ENCODE results near the gene NES.

NES gene

DNA sequence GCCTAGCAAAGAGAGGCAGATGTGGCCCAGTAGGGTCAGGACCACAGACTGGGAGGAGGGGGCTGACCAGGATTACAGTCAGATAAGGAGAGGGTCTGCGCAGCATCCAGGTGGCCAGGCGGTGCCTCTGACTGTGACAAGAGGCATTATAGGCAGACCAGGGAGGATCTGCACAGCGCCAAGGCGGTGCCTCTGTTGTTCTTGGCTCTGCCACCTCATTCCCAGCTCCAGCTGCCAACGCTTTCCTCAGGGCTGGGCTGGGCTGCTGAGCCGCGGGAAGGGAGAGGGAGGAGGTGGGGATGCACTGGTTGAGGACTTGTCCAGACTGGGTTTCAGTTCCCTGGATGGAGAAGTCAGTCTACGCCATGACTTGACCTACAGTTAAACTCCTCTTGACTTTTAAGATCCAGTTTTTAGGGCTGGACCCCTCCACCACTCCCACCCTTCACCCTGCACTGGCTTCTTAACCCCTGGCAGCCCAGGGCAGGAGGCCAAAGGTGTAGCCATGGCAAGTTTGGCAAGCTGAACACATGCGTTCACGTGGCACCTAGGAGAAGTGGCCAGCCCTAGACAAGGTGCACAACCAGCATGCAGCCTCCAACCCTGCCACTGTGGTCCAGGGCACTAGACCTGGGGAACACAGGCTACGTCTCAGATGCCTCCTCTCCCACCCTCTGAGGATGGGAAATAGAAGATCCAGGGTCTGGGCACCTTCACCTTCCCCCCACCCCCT, 32.7 kb upstream of the NES start:
- no peak overlapping the region for H3K9ac ChIP-seq (ENCODE audit: low read depth, low read length)
- H3K9me3 ChIP-seq (replicated peaks; ENCODE audit: low read length): no peaks in the 10 kb centered on the region
- H3K4me1 ChIP-seq (ENCODE audit: control insufficient read depth, insufficient read depth, low read length): peaks cover 40% of the 10 kb centered on the region
- no peaks in the 10 kb centered on the region for H3K36me3 ChIP-seq (ENCODE audit: insufficient read depth, low read length)
- H3K27me3 ChIP-seq (ENCODE audit: control insufficient read depth, insufficient read depth, low read length): peaks cover 14% of the 10 kb centered on the region
- H3K4me3 ChIP-seq (ENCODE audit: low read length): no peak overlapping the region
- H3K4me2 ChIP-seq (ENCODE audit: low read length): peak overlapping the region; percentile 24

GRCh38 chr1:156709031-156709430, 31.8 kb upstream of the NES start:
- Histone ChIP-seq H3K4me2 (ENCODE audit: low read length) (no peak overlapping the region), H3K9me3 (replicated peaks; ENCODE audit: low read length) (no peaks in the 10 kb centered on the region), H3K4me1 (ENCODE audit: control insufficient read depth, insufficient read depth, low read length) (peaks cover 47% of the 10 kb centered on the region), H3K36me3 (ENCODE audit: insufficient read depth, low read length) (no peaks in the 10 kb centered on the region), H3K27me3 (ENCODE audit: control insufficient read depth, insufficient read depth, low read length) (peaks cover 23% of the 10 kb centered on the region), H3K4me3 (ENCODE audit: low read length) (no peak overlapping the region), H3K9ac (ENCODE audit: low read depth, low read length) (no peak overlapping the region)

GRCh38 chr1:156708218-156708661, 31.0 kb upstream of the NES start:
- Histone ChIP-seq H3K36me3 (ENCODE audit: insufficient read depth, low read length) (no peaks in the 10 kb centered on the region), H3K9me3 (replicated peaks; ENCODE audit: low read length) (no peaks in the 10 kb centered on the region), H3K9ac (ENCODE audit: low read depth, low read length) (no peak overlapping the region), H3K4me3 (ENCODE audit: low read length) (no peak overlapping the region), H3K4me1 (ENCODE audit: control insufficient read depth, insufficient read depth, low read length) (peaks cover 47% of the 10 kb centered on the region), H3K27me3 (ENCODE audit: control insufficient read depth, insufficient read depth, low read length) (peaks cover 31% of the 10 kb centered on the region), H3K4me2 (ENCODE audit: low read length) (no peak overlapping the region)

DNA sequence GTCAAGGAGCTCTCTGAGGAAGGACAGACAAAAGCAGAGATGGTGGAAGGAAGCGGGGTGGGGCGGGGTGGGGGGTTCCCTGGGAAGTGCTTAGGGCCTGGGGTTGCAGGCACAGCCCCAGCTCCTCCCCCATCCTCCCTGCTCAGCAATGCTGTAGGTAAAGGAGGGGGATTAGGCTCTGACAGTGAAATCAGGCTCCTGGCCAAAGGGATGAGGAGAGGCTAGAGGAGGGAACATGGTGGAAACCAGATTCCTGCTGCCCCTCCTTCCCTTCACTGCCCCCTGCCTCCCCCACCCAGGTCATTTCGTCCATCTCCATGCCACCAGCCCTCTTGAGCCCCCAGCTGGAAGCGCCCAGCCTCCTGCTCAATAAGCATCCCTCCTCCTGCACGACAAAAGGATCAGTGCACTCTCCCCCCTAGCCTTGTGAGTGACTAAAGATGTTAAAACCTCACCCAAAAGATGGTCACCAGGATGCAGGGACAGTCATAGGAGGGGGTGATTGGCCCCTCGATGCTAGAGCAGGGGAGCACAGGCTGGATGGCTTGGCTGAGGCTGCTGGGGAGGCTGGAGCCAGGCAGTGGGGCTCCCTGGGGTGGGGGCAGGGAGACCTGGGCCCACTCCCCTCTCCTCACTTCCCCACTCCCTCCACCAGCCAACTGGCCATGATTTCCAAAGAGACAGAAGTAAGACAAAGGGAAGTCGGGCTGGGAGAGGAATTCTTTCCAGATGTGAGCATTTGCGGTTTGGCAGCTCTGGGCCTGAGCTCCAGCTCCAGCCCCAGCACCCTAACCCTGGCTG, 30.4 kb upstream of the NES start:
- Histone ChIP-seq H3K9ac (ENCODE audit: low read depth, low read length) (no peak overlapping the region), H3K4me1 (ENCODE audit: control insufficient read depth, insufficient read depth, low read length) (peaks cover 47% of the 10 kb centered on the region), H3K4me3 (ENCODE audit: low read length) (no peak overlapping the region)

DNA sequence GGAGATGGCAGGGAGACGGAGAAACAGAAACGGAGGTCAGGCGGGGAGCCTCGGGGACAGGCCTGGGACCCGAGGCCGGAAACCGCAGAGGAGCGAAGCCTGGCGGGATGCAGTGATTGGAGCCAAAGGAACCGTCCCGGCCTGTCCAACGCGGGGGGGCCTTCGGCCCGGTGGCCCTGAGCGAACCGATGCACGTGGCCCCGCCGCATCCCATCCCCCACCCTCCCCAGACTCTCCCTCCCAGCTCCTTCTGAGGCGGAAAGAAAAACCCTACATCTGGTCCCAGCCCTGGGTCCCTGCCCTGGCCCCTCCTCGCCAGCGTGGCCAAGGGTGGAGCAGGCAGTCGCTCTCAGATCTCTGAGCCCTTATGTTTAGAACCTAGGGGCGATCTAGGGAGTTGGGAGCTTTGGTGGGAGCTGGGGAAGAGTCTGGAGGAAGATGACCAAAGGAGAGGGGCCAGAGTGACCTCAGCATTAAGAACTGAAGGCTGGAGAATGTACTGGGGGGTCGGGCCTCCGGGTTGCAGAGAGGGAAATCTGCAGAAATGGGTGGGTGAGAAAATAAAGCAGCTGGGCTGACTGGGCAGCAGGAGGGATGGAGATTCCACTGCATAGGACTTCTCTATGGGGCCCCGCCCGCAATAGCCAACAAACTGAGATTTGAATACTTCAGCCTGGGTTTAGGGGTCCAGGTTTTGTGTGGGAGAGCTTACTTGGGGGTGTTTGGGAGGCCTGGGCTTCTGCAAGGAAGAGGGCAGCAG, 29.6 kb upstream of the NES start:
- Histone ChIP-seq H3K4me1 (ENCODE audit: control insufficient read depth, insufficient read depth, low read length) (peaks cover 47% of the 10 kb centered on the region), H3K9ac (ENCODE audit: low read depth, low read length) (peak overlapping the region; percentile 33), H3K9me3 (replicated peaks; ENCODE audit: low read length) (no peaks in the 10 kb centered on the region), H3K36me3 (ENCODE audit: insufficient read depth, low read length) (no peaks in the 10 kb centered on the region), H3K27me3 (ENCODE audit: control insufficient read depth, insufficient read depth, low read length) (peaks cover 35% of the 10 kb centered on the region), H3K4me2 (ENCODE audit: low read length) (peak overlapping the region; percentile 91), H3K4me3 (ENCODE audit: low read length) (peak overlapping the region; percentile 66)

More for the DNA sequence above, 30.4 kb upstream of the NES start:
- Histone ChIP-seq H3K9me3 (replicated peaks; ENCODE audit: low read length) (no peaks in the 10 kb centered on the region), H3K4me2 (ENCODE audit: low read length) (no peak overlapping the region), H3K36me3 (ENCODE audit: insufficient read depth, low read length) (no peaks in the 10 kb centered on the region), H3K27me3 (ENCODE audit: control insufficient read depth, insufficient read depth, low read length) (peaks cover 34% of the 10 kb centered on the region)

- Histone ChIP-seq H3K9me3 (replicated peaks; ENCODE audit: low read length) (no peaks in the 10 kb centered on the region), H3K4me3 (ENCODE audit: low read length) (peak overlapping the region; percentile 66), H3K27me3 (ENCODE audit: control insufficient read depth, insufficient read depth, low read length) (peaks cover 42% of the 10 kb centered on the region), H3K36me3 (ENCODE audit: insufficient read depth, low read length) (no peaks in the 10 kb centered on the region), H3K4me2 (ENCODE audit: low read length) (peak overlapping the region; percentile 91), H3K9ac (ENCODE audit: low read depth, low read length) (peak overlapping the region; percentile 33), H3K4me1 (ENCODE audit: control insufficient read depth, insufficient read depth, low read length) (peaks cover 47% of the 10 kb centered on the region)
These were observed 28.9 kb upstream of the NES start for GRCh38 chr1:156705918-156706656.

GRCh38 chr1:156705321-156705917, 28.2 kb upstream of the NES start, which contains the start of gene CRABP2:
Gene CRABP2 (minus strand): TSS chr1:156705583. CDS start chr1:156705446, 137 bp downstream.
- H3K9me3 ChIP-seq (replicated peaks; ENCODE audit: low read length): no peaks in the 10 kb centered on the region
- H3K4me3 ChIP-seq (ENCODE audit: low read length): peak within 1 kb of the TSS; percentile 66
- H3K4me2 ChIP-seq (ENCODE audit: low read length): peak within 1 kb of the TSS; percentile 91
- peaks cover 43% of the 10 kb centered on the region for H3K4me1 ChIP-seq (ENCODE audit: control insufficient read depth, insufficient read depth, low read length)
- H3K27me3 ChIP-seq (ENCODE audit: control insufficient read depth, insufficient read depth, low read length): peaks cover 46% of the 10 kb centered on the region
- H3K9ac ChIP-seq (ENCODE audit: low read depth, low read length): peak within 1 kb of the TSS; percentile 49
- no peaks in the 10 kb centered on the region for H3K36me3 ChIP-seq (ENCODE audit: insufficient read depth, low read length)

- Histone ChIP-seq H3K36me3 (ENCODE audit: insufficient read depth, low read length) (no peaks in the 10 kb centered on the region), H3K4me2 (ENCODE audit: low read length) (peak overlapping the region; percentile 91), H3K9me3 (replicated peaks; ENCODE audit: low read length) (no peaks in the 10 kb centered on the region), H3K4me1 (ENCODE audit: control insufficient read depth, insufficient read depth, low read length) (peaks cover 39% of the 10 kb centered on the region), H3K27me3 (ENCODE audit: control insufficient read depth, insufficient read depth, low read length) (peaks cover 47% of the 10 kb centered on the region), H3K9ac (ENCODE audit: low read depth, low read length) (peak overlapping the region; percentile 49), H3K4me3 (ENCODE audit: low read length) (peak overlapping the region; percentile 64)
These were observed 27.7 kb upstream of the NES start for GRCh38 chr1:156704930-156705320.

GRCh38 chr1:156704166-156704711, 27.0 kb upstream of the NES start:
- Histone ChIP-seq H3K4me1 (ENCODE audit: control insufficient read depth, insufficient read depth, low read length) (peaks cover 32% of the 10 kb centered on the region), H3K4me3 (ENCODE audit: low read length) (no peak overlapping the region), H3K4me2 (ENCODE audit: low read length) (peak overlapping the region; percentile 91), H3K27me3 (ENCODE audit: control insufficient read depth, insufficient read depth, low read length) (peaks cover 47% of the 10 kb centered on the region), H3K36me3 (ENCODE audit: insufficient read depth, low read length) (no peaks in the 10 kb centered on the region), H3K9ac (ENCODE audit: low read depth, low read length) (no peak overlapping the region), H3K9me3 (replicated peaks; ENCODE audit: low read length) (no peaks in the 10 kb centered on the region)

DNA sequence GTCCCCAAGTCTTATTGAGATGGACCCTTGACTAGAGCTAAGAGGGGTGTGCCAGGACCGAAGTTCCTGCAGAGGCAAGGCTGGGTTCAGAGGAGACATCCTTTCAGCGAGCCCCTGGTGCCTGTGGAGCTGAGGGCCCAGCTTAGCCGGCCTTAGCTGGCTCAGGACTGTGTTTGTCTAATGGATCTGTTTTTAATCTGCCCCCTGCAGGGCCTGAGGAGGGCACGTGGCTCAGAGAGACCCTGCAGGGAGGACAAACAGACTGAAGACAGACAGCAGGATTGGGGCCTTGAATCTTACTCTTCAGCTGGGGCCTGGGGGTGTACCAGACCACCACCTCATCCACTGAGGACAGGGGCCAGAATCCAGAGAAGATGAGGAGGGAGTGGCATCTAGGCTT, 26.5 kb upstream of the NES start:
- no peak overlapping the region for H3K4me3 ChIP-seq (ENCODE audit: low read length)

More for the DNA sequence above, 26.5 kb upstream of the NES start:
- H3K4me1 ChIP-seq (ENCODE audit: control insufficient read depth, insufficient read depth, low read length): peaks cover 30% of the 10 kb centered on the region
- no peak overlapping the region for H3K9ac ChIP-seq (ENCODE audit: low read depth, low read length)
- H3K4me2 ChIP-seq (ENCODE audit: low read length): no peak overlapping the region
- no peaks in the 10 kb centered on the region for H3K9me3 ChIP-seq (replicated peaks; ENCODE audit: low read length)
- H3K27me3 ChIP-seq (ENCODE audit: control insufficient read depth, insufficient read depth, low read length): peaks cover 47% of the 10 kb centered on the region
- H3K36me3 ChIP-seq (ENCODE audit: insufficient read depth, low read length): no peaks in the 10 kb centered on the region

All from skeletal muscle satellite cell (primary cell).